Choroid plexus epithelial cell (primary cell): ENCODE results near the gene ESYT2.
A peak's percentile ranks its signal among the peaks of the same experiment; 100 is the strongest.

ENCODE experiments used
- DNase-seq: peaks from one replicate; pipeline ENCODE4 v3.0.0-alpha.2; 2010; ENCODE audit warnings: low read depth
- H3K4me3 ChIP-seq: 2 replicates; pipeline ENCODE4 v1.5.1; 2011; ENCODE audit warnings: low read depth, mild to moderate bottlenecking, control low read depth, low read length, moderate library complexity
- CTCF ChIP-seq: conservative IDR thresholded peaks from 2 replicates; pipeline ENCODE4 v1.5.1; 2011; ENCODE audit warnings: low read depth, mild to moderate bottlenecking, control low read depth, inconsistent platforms, low read length, moderate library complexity

The ESYT2 gene

GRCh38 chr7:158808126-158808525 is 21.2 kb downstream of the ESYT2 start:
- no peak for DNase-seq
- TF ChIP-seq CTCF, result no peak
- no peak overlapping the region for H3K4me3 ChIP-seq

DNA sequence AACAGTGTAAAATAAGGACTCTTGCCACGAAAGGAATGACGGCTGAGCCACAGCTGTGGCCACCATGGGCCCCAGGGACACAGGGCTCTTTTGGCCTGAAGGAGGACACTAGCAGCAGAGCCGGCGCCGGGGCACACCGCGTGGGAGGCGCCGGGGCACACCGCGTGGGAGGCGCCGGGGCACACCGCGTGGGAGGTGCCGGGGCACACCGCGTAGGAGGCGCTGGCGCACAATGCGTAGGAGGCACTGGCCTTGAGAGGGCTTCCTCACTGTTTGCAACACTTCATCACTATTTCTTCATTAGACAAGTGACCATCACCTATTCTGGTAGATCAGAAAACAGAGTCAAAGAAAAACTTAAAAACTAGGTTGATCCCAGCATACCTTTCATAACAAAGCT is 23.4 kb downstream of the ESYT2 start:
- DNase-seq, result no peak
- no peak overlapping the region for H3K4me3 ChIP-seq
- TF ChIP-seq CTCF, result no peak

GRCh38 chr7:158805414-158805813 is 23.9 kb downstream of the ESYT2 start:
- no peak for TF ChIP-seq CTCF
- no peak for DNase-seq
- no peak overlapping the region for H3K4me3 ChIP-seq

- DNase-seq, result no peak
- H3K4me3 ChIP-seq, result no peak overlapping the region
- TF ChIP-seq CTCF, result no peak
These were observed 25.0 kb downstream of the ESYT2 start for GRCh38 chr7:158804335-158804734.

DNA sequence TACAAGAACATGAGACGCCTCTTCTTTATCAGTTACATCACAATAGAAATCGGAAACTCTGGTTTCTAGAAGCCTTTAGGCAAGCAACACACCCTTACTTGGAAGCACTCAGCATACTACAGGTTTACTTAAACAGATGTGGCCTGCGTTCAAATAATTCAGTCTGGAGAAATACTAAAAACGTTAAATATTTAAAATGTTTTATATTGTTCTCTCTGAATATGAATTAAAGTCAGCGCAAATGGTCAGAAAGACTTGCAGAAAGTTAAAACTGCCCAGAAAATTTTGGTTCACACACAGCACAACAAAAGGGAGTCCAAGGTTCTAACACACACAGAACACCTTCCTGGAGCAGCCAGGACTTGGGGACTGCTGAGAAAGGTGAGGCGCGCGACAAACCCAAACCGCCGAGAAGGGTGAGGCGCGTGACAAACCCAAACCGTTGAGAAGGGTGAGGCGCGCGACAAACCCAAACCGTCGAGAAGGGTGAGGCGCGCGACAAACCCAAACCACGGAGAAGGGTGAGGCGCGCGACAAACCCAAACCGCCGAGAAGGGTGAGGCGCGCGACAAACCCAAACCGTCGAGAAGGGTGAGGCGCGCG is 25.8 kb downstream of the ESYT2 start:
- no peak for TF ChIP-seq CTCF
- DNase-seq, result no peak
- H3K4me3 ChIP-seq, result no peak overlapping the region

DNA sequence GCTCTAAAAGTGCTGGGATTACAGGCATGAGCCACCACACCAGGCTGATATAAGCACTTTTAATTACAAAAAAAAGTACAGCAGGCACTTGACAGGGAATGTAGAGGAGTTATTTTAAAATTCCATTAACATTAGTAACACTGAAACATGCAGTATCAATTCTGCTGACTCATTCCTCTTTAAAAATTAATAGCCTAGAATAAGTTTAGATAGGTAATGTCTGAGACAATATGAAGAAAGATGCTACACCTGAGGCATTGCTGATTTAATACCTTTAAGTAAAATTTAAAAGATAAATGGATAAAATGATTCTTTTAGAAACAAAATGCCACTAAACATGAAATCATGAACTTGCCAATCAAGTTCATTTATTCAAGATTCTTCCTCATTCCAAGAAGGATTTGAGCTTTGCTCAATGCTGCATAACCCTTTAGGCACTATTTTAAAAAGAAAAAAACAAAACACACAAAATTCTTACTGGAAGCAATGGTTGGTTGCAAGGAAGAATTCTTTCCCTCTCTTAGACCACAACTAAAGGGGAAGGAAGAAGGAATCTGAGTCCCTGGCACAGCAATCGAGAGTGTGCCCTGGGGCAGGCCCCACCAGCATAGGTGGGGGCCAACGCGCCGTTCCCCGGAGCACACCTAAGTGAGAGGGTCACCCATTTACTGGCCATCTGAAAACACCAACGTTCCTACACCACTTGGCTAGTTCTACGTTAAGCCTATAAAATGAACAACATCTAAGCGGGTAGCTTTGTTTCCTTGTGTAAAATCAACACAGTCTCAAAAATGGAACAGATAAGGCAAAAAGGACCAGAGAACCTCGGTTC is 26.6 kb downstream of the ESYT2 start:
- DNase-seq, result peak; percentile 59
- no peak for TF ChIP-seq CTCF
- no peak overlapping the region for H3K4me3 ChIP-seq

DNA sequence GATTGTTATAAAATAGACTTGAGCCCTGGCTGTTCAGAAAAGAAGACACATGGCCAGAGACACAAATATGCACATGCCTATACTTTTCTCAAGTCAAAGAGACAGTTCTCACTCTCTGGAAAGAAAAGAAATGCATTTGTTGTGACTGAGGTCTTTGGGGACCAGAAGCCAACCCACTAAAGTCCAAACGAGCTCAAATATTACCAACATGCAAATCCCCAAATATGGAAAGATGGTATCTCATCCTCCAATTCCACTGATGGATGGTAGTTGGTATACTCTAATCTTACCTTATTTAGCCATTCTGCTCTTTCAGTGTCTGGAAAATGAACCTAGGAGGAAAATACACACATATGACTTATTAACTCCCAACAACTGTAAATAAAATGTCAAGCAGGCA is 30.6 kb downstream of the ESYT2 start:
- no peak for DNase-seq
- H3K4me3 ChIP-seq, result no peak overlapping the region
- no peak for TF ChIP-seq CTCF
